ENCODE data around the gene PRKN.

GRCh38 chr6:161837854-161838253 lies 889.7 kb downstream of the PRKN start:
- TF ChIP-seq CTCF (IDR thresholded peaks at IDR 0.05) (no peak), POLR2A (IDR thresholded peaks at IDR 0.05) (no peak), EP300 (IDR thresholded peaks at IDR 0.05) (no peak)
